Mesenchymal stem cell (in vitro differentiated cells and primary cell): ENCODE data around the gene AANAT.

ENCODE experiments used
- DNase-seq: peaks from one replicate; pipeline ENCODE4 v3.0.0-alpha.2; 2013
- H2AFZ ChIP-seq: one replicate; pipeline ENCODE4 v1.6.1; 2013; ENCODE audit warnings: low read depth, mild to moderate bottlenecking, control low read depth, inconsistent platforms, low read length, moderate library complexity
- H2AK5ac ChIP-seq: 2 replicates; pipeline ENCODE4 v1.6.1; 2013; ENCODE audit warnings: low read length, moderate library complexity, mild to moderate bottlenecking, inconsistent platforms; ENCODE audit not compliant: severe bottlenecking
- H2BK120ac ChIP-seq: one replicate; pipeline ENCODE4 v1.6.1; 2013; ENCODE audit warnings: low read depth, mild to moderate bottlenecking, inconsistent platforms, low read length, moderate library complexity
- H2BK12ac ChIP-seq, 2 experiments: one replicate each; pipeline ENCODE4 v1.6.1; 2013; ENCODE audit warnings: inconsistent platforms in 2 of 2, low read length in 2 of 2, mild to moderate bottlenecking in 2 of 2, moderate library complexity in 2 of 2, control low read depth in 1 of 2
- H2BK15ac ChIP-seq: one replicate; pipeline ENCODE4 v1.6.1; 2013; ENCODE audit warnings: mild to moderate bottlenecking, low read depth, inconsistent platforms; ENCODE audit not compliant: poor library complexity, severe bottlenecking
- H2BK5ac ChIP-seq: 2 replicates; pipeline ENCODE4 v1.6.1; 2013; ENCODE audit warnings: low read depth, mild to moderate bottlenecking, low read length, control low read depth, inconsistent platforms; ENCODE audit not compliant: poor library complexity, severe bottlenecking
- H3K14ac ChIP-seq, 2 experiments: one replicate each; pipeline ENCODE4 v1.6.1; 2013; ENCODE audit warnings: inconsistent platforms in 2 of 2, low read length in 2 of 2, control low read depth in 1 of 2, mild to moderate bottlenecking in 1 of 2, moderate library complexity in 1 of 2
- H3K18ac ChIP-seq, 2 experiments: one replicate each; pipeline ENCODE4 v1.6.1; 2013; ENCODE audit warnings: inconsistent platforms in 2 of 2, low read length in 2 of 2, control low read depth in 1 of 2, low read depth in 1 of 2, mild to moderate bottlenecking in 1 of 2
- H3K23ac ChIP-seq, 2 experiments: one replicate each; pipeline ENCODE4 v1.6.1; 2013; ENCODE audit warnings: inconsistent platforms in 2 of 2, low read length in 2 of 2, mild to moderate bottlenecking in 2 of 2, moderate library complexity in 2 of 2, control low read depth in 1 of 2
- H3K27ac ChIP-seq: 2 replicates; pipeline ENCODE4 v1.5.1; 2013; ENCODE audit warnings: mild to moderate bottlenecking, moderate library complexity, low read length, control low read depth, inconsistent platforms; ENCODE audit not compliant: poor library complexity, severe bottlenecking
- H3K27me3 ChIP-seq, 2 experiments: 2 replicates each; pipeline versions ENCODE4 v1.6.1 to v1.7.0; 2013; ENCODE audit warnings: low read length in 2 of 2, mild to moderate bottlenecking in 2 of 2, moderate library complexity in 2 of 2, control low read depth in 1 of 2, inconsistent platforms in 1 of 2; ENCODE audit not compliant: control insufficient read depth in 1 of 2, insufficient read depth in 1 of 2
- H3K36me3 ChIP-seq, 2 experiments: 2 replicates each; pipeline versions ENCODE4 v1.6.1 to v1.7.0; 2013; ENCODE audit warnings: low read length in 2 of 2, control low read depth in 1 of 2, inconsistent platforms in 1 of 2, low read depth in 1 of 2, mild to moderate bottlenecking in 1 of 2; ENCODE audit not compliant: insufficient read depth in 2 of 2, control insufficient read depth in 1 of 2
- H3K4ac ChIP-seq, 2 experiments: one replicate each; pipeline ENCODE4 v1.6.1; 2013; ENCODE audit warnings: inconsistent platforms in 2 of 2, low read length in 2 of 2, mild to moderate bottlenecking in 2 of 2, moderate library complexity in 2 of 2, control low read depth in 1 of 2, low read depth in 1 of 2
- H3K4me1 ChIP-seq: 2 replicates; pipeline ENCODE4 v1.6.1; 2013; ENCODE audit warnings: low read depth, low read length, control low read depth; ENCODE audit not compliant: control insufficient read depth, insufficient read depth
- H3K4me2 ChIP-seq: 2 replicates; pipeline ENCODE4 v1.6.1; 2013; ENCODE audit warnings: low read length, mild to moderate bottlenecking, inconsistent platforms; ENCODE audit not compliant: poor library complexity, severe bottlenecking
- H3K4me3 ChIP-seq, 2 experiments: 2 replicates each; pipeline versions ENCODE4 v1.5.1 to v1.7.0; 2013; ENCODE audit warnings: low read length in 2 of 2, mild to moderate bottlenecking in 2 of 2, control low read depth in 1 of 2, low read depth in 1 of 2; ENCODE audit not compliant: insufficient read depth in 1 of 2
- H3K79me1 ChIP-seq: replicated peaks from 2 replicates; pipeline ENCODE4 v1.6.1; 2013; ENCODE audit warnings: mild to moderate bottlenecking, control low read depth, low read length, inconsistent platforms; ENCODE audit not compliant: poor library complexity, severe bottlenecking
- H3K9ac ChIP-seq: 2 replicates; pipeline ENCODE4 v1.7.0; 2013; ENCODE audit warnings: mild to moderate bottlenecking, low read length, moderate library complexity
- H3K9me3 ChIP-seq: 2 replicates; pipeline ENCODE4 v1.7.0; 2013; ENCODE audit warnings: mild to moderate bottlenecking, low read length; ENCODE audit not compliant: control insufficient read depth
- H4K8ac ChIP-seq: one replicate; pipeline ENCODE4 v1.6.1; 2013; ENCODE audit warnings: inconsistent platforms, mild to moderate bottlenecking, low read length, moderate library complexity
- H4K91ac ChIP-seq: one replicate; pipeline ENCODE4 v1.6.1; 2013; ENCODE audit warnings: mild to moderate bottlenecking, low read length, inconsistent platforms
- WGBS: methylation state at CpG from one replicate; pipeline ENCODE4 v1.1.7; 2013; ENCODE audit warnings: mixed read lengths; 5-methylcytosine and 5-hydroxymethylcytosine counted together

The AANAT gene

DNA sequence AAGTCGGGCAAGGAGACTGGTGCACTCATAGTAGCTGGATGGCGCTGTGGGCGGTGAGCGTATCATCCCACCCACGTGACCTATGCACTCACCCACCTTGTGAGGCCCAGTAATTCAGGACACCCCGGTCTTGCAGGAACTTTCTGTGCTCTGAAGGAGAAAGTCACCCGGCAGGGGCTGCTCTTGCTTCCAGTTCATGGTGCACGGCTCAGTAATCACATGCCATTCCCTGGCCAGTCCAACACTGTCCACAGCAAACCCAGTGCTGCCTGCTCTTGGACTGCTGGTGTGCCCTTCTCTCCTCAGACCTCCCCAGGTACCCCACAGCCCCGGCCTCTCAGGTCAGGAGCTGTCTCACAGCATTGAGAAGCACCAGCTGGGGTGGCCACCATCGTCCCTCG, 50.2 kb downstream of the AANAT start:
- Histone ChIP-seq H3K4me2 (no peak overlapping the region), H3K27ac (no peak overlapping the region), H3K79me1 (no peaks in the 10 kb centered on the region), H2AFZ (no peak overlapping the region), H3K14ac (no peak overlapping the region), H2BK12ac (peak overlapping the region in 1 of 2 experiments; percentile 57), H2BK5ac (no peak overlapping the region), H4K91ac (peak overlapping the region; percentile 82), H3K27me3 (peaks cover 0 to 5% of the 10 kb centered on the region in 2 experiments), H3K4me1 (peaks cover 12% of the 10 kb centered on the region), H3K9ac (no peak overlapping the region), H3K4ac (no peak overlapping the region), H3K23ac (no peak overlapping the region), H3K36me3 (no peaks in the 10 kb centered on the region), H3K4me3 (no peak overlapping the region), H2BK15ac (peak overlapping the region; percentile 40), H3K18ac (peak overlapping the region in 1 of 2 experiments; percentile 68), H3K9me3 (no peaks in the 10 kb centered on the region), H4K8ac (no peak overlapping the region), H2BK120ac (no peak overlapping the region), H2AK5ac (no peak overlapping the region)
- WGBS: 94% methylated on average over 11 of the region's 11 CpGs
- DNase-seq: no peak

DNA sequence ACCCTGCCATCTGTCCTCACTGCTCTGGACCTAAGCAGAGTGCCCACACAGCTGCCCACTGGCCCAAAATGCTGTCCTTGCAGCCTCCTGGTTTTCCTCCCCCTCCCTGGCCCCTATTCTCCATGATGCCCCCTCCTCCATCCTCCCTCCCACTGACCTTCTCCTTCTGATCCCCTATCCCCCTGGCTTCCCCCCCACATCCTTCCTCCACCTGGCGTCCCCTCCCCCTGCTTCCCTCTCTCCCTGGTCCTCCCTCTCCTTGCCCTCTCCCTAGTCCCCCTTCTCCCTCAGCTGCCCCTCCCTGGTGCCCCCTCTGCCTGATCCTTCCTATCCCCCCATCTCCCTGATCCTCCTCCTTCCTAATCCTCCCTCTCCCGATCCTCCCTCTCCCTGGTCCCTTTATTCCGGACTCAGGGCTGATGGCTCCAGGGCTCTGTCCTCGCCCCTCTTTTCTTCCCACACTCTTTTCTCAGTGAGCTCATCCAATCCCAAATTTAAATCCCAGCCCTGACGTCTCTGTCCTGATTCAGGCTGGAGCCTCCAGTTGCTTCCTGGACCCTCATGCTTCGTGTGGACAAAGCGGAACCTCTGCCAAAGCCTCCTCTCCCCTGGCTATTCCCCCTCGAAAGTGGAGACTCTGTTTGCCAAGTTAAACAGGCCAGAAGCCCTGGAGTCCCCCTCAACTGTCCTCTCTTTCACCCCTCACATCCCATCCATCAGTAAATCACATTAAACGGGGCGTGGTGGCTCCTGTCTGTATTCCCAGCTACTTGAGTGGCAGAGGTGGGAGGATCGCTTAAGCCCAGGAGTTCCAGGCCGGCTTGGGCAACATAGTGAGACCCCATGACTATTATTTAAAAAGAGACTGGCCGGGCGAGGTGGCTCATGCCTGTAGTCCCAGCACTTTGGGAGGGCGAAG, 51.9 kb downstream of the AANAT start:
- 80% methylated on average over 15 of the region's 15 CpGs for WGBS
- DNase-seq: no peak
- H3K79me1 ChIP-seq: no peaks in the 10 kb centered on the region

More for the DNA sequence above, 51.9 kb downstream of the AANAT start:
- Histone ChIP-seq H4K8ac (no peak overlapping the region), H3K36me3 (no peaks in the 10 kb centered on the region), H3K4me2 (no peak overlapping the region), H3K23ac (no peak overlapping the region), H3K18ac (no peak overlapping the region), H4K91ac (peak overlapping the region; percentile 82), H3K4ac (no peak overlapping the region), H2BK15ac (peak overlapping the region; percentile 73), H2AK5ac (no peak overlapping the region), H3K9ac (no peak overlapping the region), H3K14ac (no peak overlapping the region), H3K4me1 (peaks cover 20% of the 10 kb centered on the region), H3K27ac (no peak overlapping the region), H3K4me3 (no peak overlapping the region), H2BK12ac (peak overlapping the region in 1 of 2 experiments; percentile 38), H2BK5ac (no peak overlapping the region), H2BK120ac (no peak overlapping the region), H3K27me3 (peaks cover 0 to 5% of the 10 kb centered on the region in 2 experiments), H2AFZ (no peak overlapping the region), H3K9me3 (no peaks in the 10 kb centered on the region)
